ENCODE data around the gene ATF6.

Gene ATF6

DNA sequence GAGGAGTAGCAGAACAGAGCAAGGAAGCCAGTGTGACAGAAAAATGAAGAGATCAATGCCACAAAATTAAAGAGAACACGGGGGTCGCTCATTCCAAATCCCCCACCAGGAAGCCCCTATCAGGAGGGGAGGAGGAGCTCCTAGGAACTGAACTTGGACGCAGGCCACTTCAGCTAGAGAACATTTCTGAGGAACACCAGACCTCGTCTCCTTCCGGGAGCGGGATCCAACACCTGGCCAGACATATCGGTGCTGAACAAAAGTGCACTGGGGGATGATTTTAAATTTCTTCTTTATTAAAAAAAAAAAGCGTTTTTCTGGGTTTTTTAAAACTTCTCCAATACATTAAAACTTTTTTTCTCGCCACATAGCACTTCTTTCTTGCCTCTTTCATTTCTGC is 216.8 kb downstream of the ATF6 start:
- no peak for TF ChIP-seq CTCF (conservative IDR thresholded peaks at IDR 0.05; ENCODE audit: low read length)
- DNase-seq (ENCODE audit: low read depth): no peak

GRCh38 chr1:161983725-161984124 is 217.6 kb downstream of the ATF6 start:
- H3K4me3 ChIP-seq (ENCODE audit: low read length): no peak overlapping the region
- no peak for DNase-seq (ENCODE audit: low read depth)
- TF ChIP-seq CTCF (conservative IDR thresholded peaks at IDR 0.05; ENCODE audit: low read length): no peak

More for the DNA sequence above, 216.8 kb downstream of the ATF6 start:
- H3K4me3 ChIP-seq (ENCODE audit: low read length): no peak overlapping the region

- no peak overlapping the region for H3K4me3 ChIP-seq (ENCODE audit: low read length)
- no peak for DNase-seq (ENCODE audit: low read depth)
- TF ChIP-seq CTCF (conservative IDR thresholded peaks at IDR 0.05; ENCODE audit: low read length): no peak
These were observed 219.2 kb downstream of the ATF6 start for GRCh38 chr1:161985301-161985822.

DNA sequence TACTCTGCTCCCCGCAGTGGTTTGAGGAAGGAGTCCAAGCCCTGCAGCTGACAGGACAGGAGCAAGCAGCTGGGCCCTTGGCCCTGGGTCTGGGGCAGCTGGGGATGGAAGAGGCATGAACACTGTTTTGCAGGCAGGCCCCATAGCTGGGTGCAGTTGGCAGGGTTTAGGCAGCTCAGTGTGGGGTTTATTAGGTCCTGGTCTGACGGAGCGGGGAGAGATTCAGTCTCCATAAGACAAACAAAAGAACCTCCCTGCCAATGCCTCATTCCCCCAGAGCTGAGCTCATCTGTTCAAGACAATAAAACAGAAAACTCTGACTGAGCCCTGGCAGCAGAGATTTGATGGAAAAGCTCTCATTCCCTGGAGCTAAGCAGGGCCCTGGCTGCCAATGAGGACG is 220.2 kb downstream of the ATF6 start:
- no peak for TF ChIP-seq CTCF (conservative IDR thresholded peaks at IDR 0.05; ENCODE audit: low read length)
- no peak overlapping the region for H3K4me3 ChIP-seq (ENCODE audit: low read length)
- peak; percentile 56 for DNase-seq (ENCODE audit: low read depth)

GRCh38 chr1:161987303-161987702 is 221.2 kb downstream of the ATF6 start:
- DNase-seq (ENCODE audit: low read depth): no peak
- no peak overlapping the region for H3K4me3 ChIP-seq (ENCODE audit: low read length)
- no peak for TF ChIP-seq CTCF (conservative IDR thresholded peaks at IDR 0.05; ENCODE audit: low read length)

DNA sequence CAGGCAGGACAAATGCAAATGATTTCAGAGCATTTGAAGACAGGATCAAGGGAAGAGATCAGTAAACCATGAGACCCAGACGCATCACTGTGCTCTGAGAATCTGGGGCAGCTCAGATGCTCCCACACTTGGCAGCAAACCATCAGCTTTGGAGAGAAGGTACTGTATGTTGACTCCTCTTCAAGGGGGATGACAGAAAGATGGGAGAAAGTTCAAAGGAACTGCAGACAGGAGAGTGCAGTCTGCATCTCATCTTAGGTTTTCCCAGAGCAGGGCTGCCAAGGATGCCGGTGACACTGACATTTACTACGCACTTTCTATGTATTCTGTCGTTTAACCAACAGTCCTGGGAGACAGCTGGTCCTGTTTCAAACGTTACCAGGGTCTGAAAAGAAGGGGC is 221.8 kb downstream of the ATF6 start:
- DNase-seq (ENCODE audit: low read depth): no peak
- no peak overlapping the region for H3K4me3 ChIP-seq (ENCODE audit: low read length)
- TF ChIP-seq CTCF (conservative IDR thresholded peaks at IDR 0.05; ENCODE audit: low read length): no peak

- no peak for TF ChIP-seq CTCF (conservative IDR thresholded peaks at IDR 0.05; ENCODE audit: low read length)
- H3K4me3 ChIP-seq (ENCODE audit: low read length): no peak overlapping the region
- DNase-seq (ENCODE audit: low read depth): no peak
These were observed 222.3 kb downstream of the ATF6 start for GRCh38 chr1:161988413-161988812.
